Memory B cell (primary cell): Measurements from ENCODE around the gene CDC14A.
A peak's percentile ranks its signal among the peaks of the same experiment; 100 is the strongest.

ENCODE experiments used
- ATAC-seq: fragments of 150-1000 bp; cut with Tn5 transposase; 2 replicates; pipeline ENCODE4 v1.10.0; 2021; ENCODE audit warnings: low read depth, mild to moderate bottlenecking, moderate library complexity
- DNase-seq, 2 donors: peaks; one replicate each; pipeline ENCODE4 v3.0.0; 2022; ENCODE audit warnings: low spot score in 2 of 2
- H3K27ac Mint-ChIP-seq: one replicate; pipeline ENCODE4 v1.8.0; 2022; ENCODE audit warnings: mild to moderate bottlenecking, moderate library complexity, mixed read lengths
- H3K27me3 Mint-ChIP-seq: one replicate; pipeline ENCODE4 v1.8.0; 2022; ENCODE audit warnings: mixed read lengths
- H3K36me3 Mint-ChIP-seq: one replicate; pipeline ENCODE4 v1.8.0; 2022; ENCODE audit warnings: mild to moderate bottlenecking, mixed read lengths
- H3K4me1 Mint-ChIP-seq: one replicate; pipeline ENCODE4 v1.8.0; 2022; ENCODE audit warnings: mixed read lengths
- H3K4me3 Mint-ChIP-seq: one replicate; pipeline ENCODE4 v1.8.0; 2022; ENCODE audit warnings: mild to moderate bottlenecking, moderate library complexity, mixed read lengths
- H3K9me3 Mint-ChIP-seq: one replicate; pipeline ENCODE4 v1.8.0; 2022; ENCODE audit warnings: mixed read lengths

Gene CDC14A, protein sequence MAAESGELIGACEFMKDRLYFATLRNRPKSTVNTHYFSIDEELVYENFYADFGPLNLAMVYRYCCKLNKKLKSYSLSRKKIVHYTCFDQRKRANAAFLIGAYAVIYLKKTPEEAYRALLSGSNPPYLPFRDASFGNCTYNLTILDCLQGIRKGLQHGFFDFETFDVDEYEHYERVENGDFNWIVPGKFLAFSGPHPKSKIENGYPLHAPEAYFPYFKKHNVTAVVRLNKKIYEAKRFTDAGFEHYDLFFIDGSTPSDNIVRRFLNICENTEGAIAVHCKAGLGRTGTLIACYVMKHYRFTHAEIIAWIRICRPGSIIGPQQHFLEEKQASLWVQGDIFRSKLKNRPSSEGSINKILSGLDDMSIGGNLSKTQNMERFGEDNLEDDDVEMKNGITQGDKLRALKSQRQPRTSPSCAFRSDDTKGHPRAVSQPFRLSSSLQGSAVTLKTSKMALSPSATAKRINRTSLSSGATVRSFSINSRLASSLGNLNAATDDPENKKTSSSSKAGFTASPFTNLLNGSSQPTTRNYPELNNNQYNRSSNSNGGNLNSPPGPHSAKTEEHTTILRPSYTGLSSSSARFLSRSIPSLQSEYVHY

DNA sequence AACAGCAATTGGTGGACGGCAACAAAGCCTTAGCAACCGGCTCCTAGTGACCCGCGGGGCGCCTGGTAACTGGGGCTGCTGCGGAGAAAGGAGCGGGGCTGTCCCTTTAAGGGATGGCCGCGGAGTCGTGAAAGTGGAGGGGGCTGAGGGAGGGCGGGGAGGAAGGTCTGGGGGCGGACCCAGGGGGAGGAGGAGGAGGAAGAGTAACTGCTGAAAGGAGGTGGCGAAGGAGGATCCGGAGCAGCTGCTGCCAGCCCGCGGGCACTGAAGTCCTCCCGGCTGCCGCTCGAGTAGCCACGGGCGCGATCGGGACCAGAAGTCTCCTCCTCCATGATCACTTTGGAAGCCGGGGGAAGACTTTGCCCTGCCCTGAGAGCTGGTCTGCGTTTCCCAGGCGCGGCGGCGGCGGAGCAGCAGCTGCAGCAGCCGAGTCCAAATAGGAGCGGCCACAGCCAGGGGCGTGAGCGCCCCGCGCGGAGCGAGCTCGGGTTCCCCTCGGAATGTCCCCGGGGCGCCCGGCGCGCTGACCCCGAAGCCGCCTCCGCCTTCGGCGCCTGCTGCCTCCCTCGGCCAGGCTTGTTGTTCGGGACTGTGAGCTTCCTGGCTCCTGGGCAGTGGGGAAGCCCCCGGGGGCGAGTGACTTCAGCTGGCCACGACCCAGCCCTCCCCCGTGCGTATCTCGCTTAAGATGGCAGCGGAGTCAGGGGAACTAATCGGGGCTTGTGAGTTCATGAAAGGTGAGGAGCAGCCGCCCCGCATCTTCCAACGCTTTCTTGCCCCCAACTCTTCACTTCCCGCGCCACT is at the start of gene CDC14A:
Gene CDC14A, plus strand, starts transcription at position 240 of the 804 bp plus-strand sequence. Its CDS starts 449 bp downstream, at position 689.
- no peaks in the 10 kb centered on the region for H3K9me3 Mint-ChIP-seq
- DNase-seq = peak; percentile 61 to 70
- no peaks in the 10 kb centered on the region for H3K27me3 Mint-ChIP-seq
- peaks cover 4% of the 10 kb centered on the region for H3K36me3 Mint-ChIP-seq
- peak within 1 kb of the TSS; percentile 96 for H3K27ac Mint-ChIP-seq
- ATAC-seq = peak; percentile 61
- peaks cover 35% of the 10 kb centered on the region for H3K4me1 Mint-ChIP-seq
- peak within 1 kb of the TSS; percentile 96 for H3K4me3 Mint-ChIP-seq

DNA sequence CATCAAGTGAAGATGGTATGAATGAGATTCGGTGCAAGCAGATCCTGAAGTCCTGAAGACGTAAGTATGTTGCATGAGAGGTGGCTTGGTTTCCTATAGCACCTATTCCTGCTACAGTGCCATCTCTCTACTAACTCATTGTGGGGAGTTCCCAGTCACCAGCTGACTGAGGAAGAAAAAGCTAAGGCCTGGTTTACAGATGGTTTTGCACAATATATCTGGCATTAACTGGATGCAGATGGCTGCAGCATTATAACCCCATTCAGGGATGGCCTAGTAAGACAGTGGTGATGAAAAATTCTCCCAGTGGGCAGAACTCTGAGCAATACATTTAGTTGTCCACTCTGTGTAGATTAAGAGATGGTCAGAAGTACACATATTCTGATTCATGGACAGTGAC is 49.6 kb upstream of the CDC14A start:
- no peak for DNase-seq
- Mint-ChIP-seq H3K9me3 (no peaks in the 10 kb centered on the region), H3K4me3 (no peak overlapping the region), H3K4me1 (no peaks in the 10 kb centered on the region), H3K36me3 (no peaks in the 10 kb centered on the region), H3K27ac (no peak overlapping the region), H3K27me3 (no peaks in the 10 kb centered on the region)
- no peak for ATAC-seq

DNA sequence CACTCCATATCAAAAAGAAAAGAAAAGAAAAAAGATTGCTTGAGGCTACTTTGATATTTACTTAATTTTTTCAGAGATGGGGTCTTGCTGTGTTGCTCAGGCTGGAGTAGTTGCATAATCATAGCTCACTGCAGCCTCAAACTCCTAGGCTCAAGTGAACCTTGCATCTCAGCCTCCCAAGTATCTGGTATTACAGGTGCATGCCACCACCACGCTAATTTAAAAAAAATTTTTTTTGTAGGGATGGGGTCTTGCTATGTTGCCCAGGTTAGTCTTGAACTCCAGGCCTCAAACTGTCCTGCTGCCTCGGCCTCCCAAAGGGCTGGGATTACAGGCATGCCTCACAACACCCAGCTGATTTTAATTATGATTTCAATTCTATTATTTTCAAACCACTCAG is 48.1 kb upstream of the CDC14A start:
- DNase-seq (no peak), ATAC-seq (no peak)
- H3K36me3 Mint-ChIP-seq = no peaks in the 10 kb centered on the region
- no peaks in the 10 kb centered on the region for H3K4me1 Mint-ChIP-seq
- no peaks in the 10 kb centered on the region for H3K27me3 Mint-ChIP-seq
- no peak overlapping the region for H3K4me3 Mint-ChIP-seq
- H3K9me3 Mint-ChIP-seq = no peaks in the 10 kb centered on the region
- no peak overlapping the region for H3K27ac Mint-ChIP-seq

DNA sequence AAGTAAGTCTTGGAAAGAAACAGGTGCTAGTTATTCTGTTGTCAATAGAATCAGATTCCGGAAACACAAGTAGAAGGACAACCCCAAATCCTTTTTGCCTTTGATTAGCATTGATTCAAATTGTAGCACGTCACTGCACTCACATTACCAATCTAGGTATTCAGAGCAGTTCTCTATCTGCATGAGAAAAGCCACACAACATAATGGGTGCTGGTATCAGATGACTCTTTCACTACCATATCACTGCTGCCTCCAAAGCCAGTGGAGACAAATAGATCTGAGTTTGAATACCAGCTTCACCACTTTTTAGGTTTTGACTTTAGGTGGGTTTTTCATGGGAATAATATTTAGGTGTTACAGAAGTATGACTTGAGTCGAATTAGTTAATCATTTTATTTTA is 47.4 kb upstream of the CDC14A start:
- Mint-ChIP-seq H3K9me3 (peaks cover 2% of the 10 kb centered on the region), H3K27ac (no peak overlapping the region), H3K4me1 (no peaks in the 10 kb centered on the region), H3K4me3 (no peak overlapping the region), H3K27me3 (no peaks in the 10 kb centered on the region), H3K36me3 (no peaks in the 10 kb centered on the region)
- ATAC-seq = no peak
- DNase-seq = no peak

DNA sequence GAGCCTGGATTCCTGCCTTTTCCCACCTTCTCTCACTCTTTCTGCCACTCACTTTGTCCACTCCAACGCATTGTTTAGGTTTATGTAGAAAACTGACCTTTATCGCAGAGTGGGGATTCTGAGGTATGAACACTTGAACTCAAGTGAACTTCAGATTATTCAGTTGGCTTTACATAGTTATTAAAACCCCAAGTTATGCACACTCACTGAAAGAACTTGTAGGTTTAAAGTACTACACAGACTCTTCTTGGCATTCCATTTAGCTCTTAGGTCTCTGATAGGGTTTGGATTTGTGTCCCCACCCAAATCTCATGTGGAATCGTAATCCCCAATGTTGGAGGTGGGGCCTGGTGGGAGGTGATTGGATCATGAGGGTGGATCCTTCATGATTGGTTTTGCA is 46.4 kb upstream of the CDC14A start:
- H3K27ac Mint-ChIP-seq = no peak overlapping the region
- DNase-seq = no peak
- H3K9me3 Mint-ChIP-seq = peaks cover 4% of the 10 kb centered on the region
- no peak overlapping the region for H3K4me3 Mint-ChIP-seq
- no peak for ATAC-seq
- H3K36me3 Mint-ChIP-seq = peaks cover 2% of the 10 kb centered on the region
- no peaks in the 10 kb centered on the region for H3K4me1 Mint-ChIP-seq
- H3K27me3 Mint-ChIP-seq = no peaks in the 10 kb centered on the region

DNA sequence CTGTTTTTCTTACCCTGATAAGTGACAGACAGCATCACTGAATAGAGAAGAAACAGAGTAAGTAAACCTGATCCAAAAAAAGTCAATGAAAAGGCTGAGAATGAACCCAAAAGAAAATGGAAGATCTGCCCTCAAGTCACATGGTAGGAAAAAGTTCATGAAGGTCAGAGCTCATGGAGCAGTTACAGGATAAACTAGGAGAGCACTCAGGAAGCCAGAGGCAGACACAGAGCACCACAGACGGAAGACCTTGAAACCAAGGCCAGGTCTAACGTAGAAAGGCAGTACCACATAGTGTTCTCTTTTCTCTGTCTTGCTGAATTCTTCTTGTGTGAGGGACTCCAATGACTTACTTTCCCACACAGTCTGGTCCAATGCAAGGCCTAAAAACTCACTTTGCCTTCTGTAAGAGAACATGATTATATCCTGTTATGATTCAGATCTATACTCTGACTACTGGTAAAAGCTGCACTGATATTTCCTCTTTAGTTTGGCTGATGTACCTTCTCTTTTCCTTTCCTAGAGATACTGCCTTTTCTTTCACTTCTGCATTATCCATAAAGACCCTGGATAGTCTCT is 45.5 kb upstream of the CDC14A start:
- Mint-ChIP-seq H3K9me3 (peaks cover 4% of the 10 kb centered on the region), H3K27ac (no peak overlapping the region), H3K27me3 (no peaks in the 10 kb centered on the region), H3K4me3 (no peak overlapping the region), H3K36me3 (peaks cover 2% of the 10 kb centered on the region), H3K4me1 (no peaks in the 10 kb centered on the region)
- ATAC-seq (no peak), DNase-seq (no peak)

DNA sequence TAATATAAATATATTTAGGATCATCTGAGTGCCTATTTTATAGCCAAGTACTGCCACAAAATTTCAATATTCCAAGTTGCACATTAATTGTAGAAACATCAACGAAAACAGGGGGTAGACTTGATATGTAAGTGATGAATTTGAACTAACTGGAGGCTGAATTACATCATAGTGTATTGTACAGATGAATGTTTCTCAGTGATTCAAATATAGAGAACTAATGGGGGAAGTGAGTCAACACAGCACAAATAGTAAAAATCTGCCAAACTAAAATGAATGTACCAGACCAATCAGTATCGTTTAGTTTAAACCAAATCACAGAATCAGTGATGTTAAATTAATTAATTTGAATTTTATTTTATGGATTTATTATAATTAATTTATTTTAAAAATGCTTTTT is 43.5 kb upstream of the CDC14A start:
- peaks cover 4% of the 10 kb centered on the region for H3K9me3 Mint-ChIP-seq
- H3K27ac Mint-ChIP-seq = no peak overlapping the region
- DNase-seq = no peak
- no peaks in the 10 kb centered on the region for H3K27me3 Mint-ChIP-seq
- H3K36me3 Mint-ChIP-seq = peaks cover 2% of the 10 kb centered on the region
- H3K4me1 Mint-ChIP-seq = no peaks in the 10 kb centered on the region
- no peak for ATAC-seq
- H3K4me3 Mint-ChIP-seq = no peak overlapping the region

DNA sequence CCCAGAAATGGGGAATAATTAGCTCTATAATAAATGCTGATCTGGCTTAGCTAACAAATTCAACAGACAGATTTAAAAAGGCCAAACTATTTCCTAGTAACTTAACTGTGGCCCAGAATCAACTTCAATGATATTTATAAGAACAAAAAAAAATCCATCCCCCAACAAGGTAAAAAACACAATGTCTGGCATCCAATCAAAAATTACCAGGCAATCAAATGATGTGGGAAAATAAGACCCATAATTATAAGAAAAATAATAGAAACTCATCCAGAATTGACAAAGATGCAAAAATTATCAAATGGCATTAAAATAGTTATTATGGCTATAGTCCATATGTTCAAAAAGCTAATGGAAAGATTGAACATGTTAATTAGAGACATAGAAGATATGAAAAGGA is 42.4 kb upstream of the CDC14A start:
- H3K4me1 Mint-ChIP-seq = no peaks in the 10 kb centered on the region
- H3K27me3 Mint-ChIP-seq = no peaks in the 10 kb centered on the region
- DNase-seq = no peak
- no peak overlapping the region for H3K27ac Mint-ChIP-seq
- H3K9me3 Mint-ChIP-seq = peaks cover 4% of the 10 kb centered on the region
- no peak for ATAC-seq
- H3K36me3 Mint-ChIP-seq = peaks cover 2% of the 10 kb centered on the region
- no peak overlapping the region for H3K4me3 Mint-ChIP-seq

DNA sequence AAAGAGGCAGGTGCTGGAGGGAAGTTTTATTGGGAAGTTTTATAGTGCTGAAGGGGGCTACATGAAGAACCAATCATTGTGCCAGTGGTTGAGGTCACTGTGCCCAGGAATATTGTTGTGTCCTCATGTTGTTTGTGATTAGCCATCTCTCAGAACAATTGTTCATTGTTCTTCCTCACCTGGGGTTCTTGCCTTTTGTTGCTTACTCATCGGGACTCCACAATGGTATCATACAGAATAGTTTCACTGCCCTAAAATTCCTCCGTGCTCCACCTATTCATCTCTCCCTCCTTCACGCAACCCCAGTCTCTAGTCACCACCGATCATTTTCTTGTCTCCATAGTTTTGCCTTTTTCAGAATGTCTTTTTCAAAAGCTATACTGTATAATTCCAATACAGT is 38.9 kb upstream of the CDC14A start:
- peaks cover 4% of the 10 kb centered on the region for H3K9me3 Mint-ChIP-seq
- no peak overlapping the region for H3K4me3 Mint-ChIP-seq
- H3K4me1 Mint-ChIP-seq = no peaks in the 10 kb centered on the region
- H3K27ac Mint-ChIP-seq = no peak overlapping the region
- H3K36me3 Mint-ChIP-seq = peaks cover 2% of the 10 kb centered on the region
- DNase-seq (no peak), ATAC-seq (no peak)
- no peaks in the 10 kb centered on the region for H3K27me3 Mint-ChIP-seq

DNA sequence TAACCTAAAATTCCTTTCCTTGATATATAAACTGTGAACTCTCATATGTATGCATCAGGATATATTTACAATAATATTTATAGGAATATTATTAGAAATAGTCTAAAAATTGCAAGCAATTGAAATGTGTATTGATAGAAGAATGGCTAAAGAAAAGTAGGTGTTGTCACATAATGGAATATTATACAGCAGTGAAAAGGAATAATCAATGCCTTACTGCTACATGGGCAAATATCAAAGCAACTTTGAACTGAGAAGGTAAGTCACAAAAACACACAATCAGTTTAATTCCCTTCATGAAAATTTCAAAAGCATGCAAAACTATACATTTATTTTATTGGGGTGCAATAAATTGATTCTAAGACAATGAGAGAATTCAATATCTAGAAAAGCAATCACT is 35.7 kb upstream of the CDC14A start:
- no peaks in the 10 kb centered on the region for H3K4me1 Mint-ChIP-seq
- peaks cover 8% of the 10 kb centered on the region for H3K9me3 Mint-ChIP-seq
- no peak overlapping the region for H3K27ac Mint-ChIP-seq
- H3K36me3 Mint-ChIP-seq = peaks cover 7% of the 10 kb centered on the region
- H3K4me3 Mint-ChIP-seq = no peak overlapping the region
- DNase-seq = no peak
- ATAC-seq = no peak
- H3K27me3 Mint-ChIP-seq = no peaks in the 10 kb centered on the region

DNA sequence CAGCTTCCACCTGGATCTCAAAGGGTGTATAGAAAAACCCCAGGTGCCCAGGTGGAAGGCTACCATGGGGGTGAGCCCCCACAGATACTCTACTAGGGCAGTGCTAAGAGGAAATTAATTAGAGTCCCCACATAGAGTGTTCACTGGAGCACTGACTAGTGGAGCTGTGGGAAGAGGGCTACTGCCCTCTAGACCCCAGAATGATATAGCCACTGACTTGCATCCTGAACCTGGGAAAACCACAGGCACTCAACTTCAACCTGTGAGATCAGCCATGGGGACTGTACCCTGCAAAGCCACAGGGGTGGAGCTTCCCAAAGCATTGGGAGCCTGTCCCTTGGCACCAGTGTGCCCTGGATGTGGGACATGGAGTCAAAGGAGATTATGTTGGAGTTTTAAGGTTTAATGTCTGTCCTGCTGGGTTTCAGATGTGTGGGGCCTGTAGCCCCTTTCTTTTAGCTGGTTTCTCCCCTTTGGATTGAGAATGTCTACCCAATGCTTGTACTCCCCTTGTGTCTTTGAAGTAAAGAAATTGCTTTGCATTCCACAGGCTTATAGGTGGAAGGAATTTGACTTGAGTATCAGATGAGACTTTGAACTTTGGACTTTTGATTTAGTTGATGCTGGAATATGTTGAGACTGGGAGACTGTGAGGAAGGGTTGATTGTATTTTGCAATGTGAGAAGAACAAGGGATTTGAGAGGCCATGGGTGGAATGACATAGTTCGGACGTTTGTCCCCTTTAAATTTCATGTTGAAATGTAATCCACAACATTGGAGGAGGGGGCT is 31.8 kb upstream of the CDC14A start:
- Mint-ChIP-seq H3K27me3 (no peaks in the 10 kb centered on the region), H3K4me1 (no peaks in the 10 kb centered on the region), H3K27ac (no peak overlapping the region), H3K36me3 (peaks cover 7% of the 10 kb centered on the region), H3K4me3 (no peak overlapping the region), H3K9me3 (peaks cover 8% of the 10 kb centered on the region)
- no peak for DNase-seq
- no peak for ATAC-seq

DNA sequence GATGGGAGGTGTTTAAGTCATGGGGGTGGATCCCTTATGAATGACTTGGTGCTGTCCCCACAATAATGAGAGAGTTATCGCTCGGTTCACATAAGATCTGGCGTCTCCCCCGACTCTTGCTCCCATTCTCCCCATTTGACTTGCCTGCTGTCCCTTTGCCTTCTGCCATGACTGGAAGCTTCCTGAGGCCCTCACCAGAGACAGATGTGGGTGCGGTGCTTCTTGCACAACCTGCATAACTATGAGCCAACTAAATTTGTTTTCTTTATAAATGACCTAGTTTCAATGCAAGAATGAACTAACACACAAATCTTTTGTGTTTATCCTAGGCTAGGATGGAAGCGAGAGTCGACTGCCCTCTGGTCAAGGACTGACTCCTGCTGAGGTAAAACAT is 31.2 kb upstream of the CDC14A start:
- DNase-seq (no peak), ATAC-seq (no peak)
- no peaks in the 10 kb centered on the region for H3K27me3 Mint-ChIP-seq
- H3K9me3 Mint-ChIP-seq = peaks cover 8% of the 10 kb centered on the region
- H3K36me3 Mint-ChIP-seq = peaks cover 7% of the 10 kb centered on the region
- H3K4me3 Mint-ChIP-seq = no peak overlapping the region
- H3K4me1 Mint-ChIP-seq = no peaks in the 10 kb centered on the region
- no peak overlapping the region for H3K27ac Mint-ChIP-seq

DNA sequence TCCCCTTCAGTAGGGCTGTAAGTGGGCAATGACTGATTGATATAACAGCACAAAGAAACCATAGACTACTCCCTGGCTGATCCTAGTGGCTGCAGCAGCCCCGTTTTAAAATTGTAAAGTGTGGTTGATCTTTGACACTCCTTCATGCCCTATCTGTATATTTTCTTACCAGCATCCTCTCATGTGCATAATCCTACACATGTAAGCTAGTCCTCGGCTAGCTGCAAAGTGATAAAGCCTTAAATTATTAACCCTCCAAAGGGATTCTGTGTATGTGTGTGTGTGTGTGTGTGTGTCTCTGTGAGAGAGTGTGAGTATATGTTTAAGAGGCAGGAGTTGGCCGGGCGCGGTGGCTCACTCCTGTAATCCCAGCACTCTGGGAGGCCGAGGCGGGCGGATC is 30.8 kb upstream of the CDC14A start:
- ATAC-seq (no peak), DNase-seq (no peak)
- H3K4me1 Mint-ChIP-seq = peaks cover 2% of the 10 kb centered on the region
- no peak overlapping the region for H3K27ac Mint-ChIP-seq
- H3K9me3 Mint-ChIP-seq = peaks cover 8% of the 10 kb centered on the region
- peaks cover 7% of the 10 kb centered on the region for H3K36me3 Mint-ChIP-seq
- H3K4me3 Mint-ChIP-seq = no peak overlapping the region
- no peaks in the 10 kb centered on the region for H3K27me3 Mint-ChIP-seq
